NCI-H69 (cell line): ENCODE measurements around the gene PSG2.
"Not testable (repeated sequence)": the region's sequence is repeated elsewhere in the genome, so short reads cannot be mapped to it uniquely, and the experiment has no call there.

Experiments
- DNase-seq: peaks from one replicate; lab custom pipeline; 2025; lab: John Stamatoyannopoulos, UW

The PSG2 gene

DNA sequence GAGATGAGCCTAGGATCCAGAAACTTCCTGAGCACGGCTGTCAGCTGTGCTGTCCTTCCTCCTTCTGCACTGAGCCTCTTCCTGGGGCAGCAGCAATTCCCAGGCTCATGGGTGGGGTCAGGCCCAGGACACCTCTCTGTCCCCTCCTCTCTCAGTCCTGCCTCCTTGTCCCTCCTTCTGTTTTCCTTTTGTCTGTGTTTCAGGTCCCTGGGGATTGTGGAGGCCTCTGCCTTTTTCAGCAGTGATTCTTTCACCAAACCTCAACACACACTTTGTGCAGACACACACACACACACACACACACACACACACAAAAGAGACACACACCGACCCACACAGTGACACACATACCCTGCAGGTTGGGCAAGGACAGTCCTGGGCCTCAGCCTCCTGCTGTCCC lies at the start of gene PSG2:
TSS of gene PSG2 (minus strand) at position 101 of the 400 bp plus-strand sequence. CDS start 132 bp downstream, outside the sequence.
- DNase-seq: not testable (repeated sequence)

DNA sequence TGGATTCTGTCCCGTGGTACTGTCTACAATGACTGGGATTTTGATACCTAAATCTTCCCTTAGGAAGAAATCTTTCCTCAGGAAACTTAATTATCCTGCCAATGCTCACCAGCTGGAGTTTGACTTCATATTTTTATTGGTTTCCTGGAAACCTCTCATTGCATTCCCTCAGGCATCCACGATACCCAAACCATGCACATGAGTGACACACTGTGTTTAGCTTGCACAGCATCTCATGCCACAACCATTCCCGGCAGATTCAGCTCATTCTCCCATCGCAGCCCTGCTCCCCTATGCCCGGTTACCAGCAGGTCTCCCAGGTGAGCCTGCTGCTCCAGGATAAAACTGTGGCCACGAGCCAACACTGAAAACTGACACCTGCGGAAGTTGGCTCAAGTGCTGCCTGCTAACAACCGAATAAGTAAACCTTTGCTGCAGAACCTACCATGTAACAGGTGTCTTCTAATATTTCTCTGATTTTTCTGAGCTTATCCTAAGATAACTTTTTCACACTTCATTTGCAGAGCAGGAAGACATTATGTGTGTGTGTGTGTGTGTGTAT lies 48.9 kb upstream of the PSG2 start:
- peak; percentile 72 for DNase-seq

DNA sequence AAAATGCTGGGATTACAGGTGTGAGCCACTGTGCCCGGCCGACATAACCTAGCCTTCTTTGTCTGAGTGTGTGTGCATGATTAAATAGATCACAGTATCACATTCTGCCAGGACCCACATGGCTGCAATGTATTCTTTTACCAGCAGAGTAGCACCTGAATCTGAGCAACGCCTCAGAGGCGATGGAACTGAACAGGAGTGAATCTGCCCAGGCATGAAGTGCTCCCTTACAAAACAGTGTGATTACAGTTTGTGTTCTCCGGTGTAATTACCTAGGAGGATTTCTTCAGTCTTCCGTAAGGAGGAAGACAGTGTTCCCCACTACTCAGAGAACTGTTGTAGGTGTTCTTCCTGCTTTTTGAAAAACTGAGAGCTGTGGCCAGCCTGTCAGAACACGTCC lies 46.7 kb upstream of the PSG2 start:
- not testable (repeated sequence) for DNase-seq

DNA sequence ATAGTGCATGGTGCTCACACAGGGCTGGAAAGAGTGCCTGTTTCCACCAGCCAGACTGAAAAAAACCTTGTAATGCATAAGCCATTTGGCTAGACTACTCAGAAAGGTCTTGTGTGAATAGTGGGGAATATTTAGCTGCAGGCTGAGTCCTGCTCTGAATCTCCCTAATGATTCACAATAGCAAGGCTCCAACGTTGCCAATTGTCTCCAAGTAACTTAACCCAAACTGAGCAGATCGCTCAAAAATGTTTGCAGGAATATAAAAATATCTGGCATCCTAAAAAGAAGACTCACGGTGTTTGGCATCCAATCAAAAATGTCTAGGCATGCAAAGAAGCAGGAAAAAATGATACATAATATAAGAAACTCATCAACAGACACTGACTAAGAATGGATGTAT lies 44.8 kb upstream of the PSG2 start:
- not testable (repeated sequence) for DNase-seq

DNA sequence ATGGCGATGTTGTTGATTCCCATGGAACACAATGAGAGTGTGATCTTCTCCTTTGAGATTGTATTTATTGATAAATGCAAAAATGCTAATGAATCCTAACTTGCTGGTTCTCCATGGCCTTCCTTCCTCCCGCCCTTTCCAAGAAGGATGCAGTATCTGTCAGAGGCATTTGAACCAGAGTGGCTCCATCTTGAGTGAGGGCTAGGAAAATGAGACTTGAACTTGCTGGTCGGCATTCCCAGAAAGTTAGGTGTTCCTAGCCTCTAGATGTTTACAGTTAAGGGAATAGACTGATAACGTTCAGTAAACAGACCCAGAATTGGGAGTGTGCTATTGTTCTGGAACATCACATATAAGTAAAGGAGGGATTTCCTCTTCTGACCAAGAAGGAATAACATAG lies 44.2 kb upstream of the PSG2 start:
- DNase-seq: no peak

- DNase-seq: no peak
Observed at GRCh38 chr19:43124360-43124759, 41.9 kb upstream of the PSG2 start.

- DNase-seq: not testable (repeated sequence)
Observed at GRCh38 chr19:43120433-43121026, 38.0 kb upstream of the PSG2 start.

- not testable (repeated sequence) for DNase-seq
Observed at GRCh38 chr19:43119526-43119925, 37.0 kb upstream of the PSG2 start.

- not testable (repeated sequence) for DNase-seq
Observed at GRCh38 chr19:43116421-43116820, 33.9 kb upstream of the PSG2 start.

- not testable (repeated sequence) for DNase-seq
Observed at GRCh38 chr19:43115548-43115947, 33.0 kb upstream of the PSG2 start.

- DNase-seq: not testable (repeated sequence)
Observed at GRCh38 chr19:43115064-43115463, 32.6 kb upstream of the PSG2 start.

GRCh38 chr19:43114626-43115025 lies 32.1 kb upstream of the PSG2 start:
- DNase-seq: not testable (repeated sequence)

GRCh38 chr19:43107401-43107800 lies 24.9 kb upstream of the PSG2 start:
- not testable (repeated sequence) for DNase-seq

DNA sequence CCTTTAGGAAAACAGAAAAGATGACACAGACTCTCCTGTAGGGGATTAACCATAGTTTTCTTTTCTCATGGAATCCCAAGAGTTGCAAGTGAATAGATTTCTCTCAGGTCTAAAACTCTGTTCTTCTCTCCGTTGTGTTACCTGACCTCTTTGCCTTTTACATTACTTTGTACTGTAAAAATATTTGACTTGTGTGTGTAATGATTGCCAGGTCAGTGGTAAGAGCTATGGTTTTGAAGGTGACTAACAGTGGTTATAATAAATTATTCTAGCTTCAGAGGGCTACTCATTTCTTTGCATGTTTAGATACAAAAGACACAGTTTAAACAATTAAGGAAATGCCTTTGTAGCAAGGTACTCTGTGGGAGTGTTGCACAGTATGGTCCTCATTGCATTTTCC lies 23.0 kb upstream of the PSG2 start:
- DNase-seq: no peak

DNA sequence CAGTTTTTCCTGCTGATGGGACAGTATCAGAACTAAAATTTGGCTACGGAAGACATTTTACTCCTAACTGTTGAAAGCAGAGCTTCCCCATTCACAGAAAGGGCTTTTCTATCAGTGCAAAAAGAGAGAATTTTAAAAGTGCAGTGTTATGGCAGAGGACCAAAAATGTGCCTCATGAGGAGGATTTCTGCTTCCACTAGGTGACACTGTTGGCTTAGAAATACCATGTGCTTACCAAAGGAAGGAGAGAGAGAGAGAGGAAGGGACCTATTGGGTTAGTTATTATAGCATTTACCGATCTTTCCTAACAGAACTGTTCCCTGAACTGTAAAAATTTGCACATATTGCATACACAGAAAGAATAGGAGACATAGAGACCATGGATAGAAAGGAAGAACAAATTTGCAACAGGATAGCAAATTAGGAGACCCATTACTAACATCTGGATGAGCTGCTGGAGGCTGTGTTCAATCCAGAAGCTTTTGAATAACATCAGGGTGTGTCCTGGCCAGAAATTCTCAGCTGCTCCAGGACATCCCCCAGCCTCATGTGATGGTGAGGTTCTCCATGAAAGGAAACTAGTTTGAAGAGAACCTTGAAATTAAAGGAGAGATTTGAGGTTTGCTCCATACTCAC lies 21.8 kb upstream of the PSG2 start:
- peak; percentile 51 for DNase-seq

DNA sequence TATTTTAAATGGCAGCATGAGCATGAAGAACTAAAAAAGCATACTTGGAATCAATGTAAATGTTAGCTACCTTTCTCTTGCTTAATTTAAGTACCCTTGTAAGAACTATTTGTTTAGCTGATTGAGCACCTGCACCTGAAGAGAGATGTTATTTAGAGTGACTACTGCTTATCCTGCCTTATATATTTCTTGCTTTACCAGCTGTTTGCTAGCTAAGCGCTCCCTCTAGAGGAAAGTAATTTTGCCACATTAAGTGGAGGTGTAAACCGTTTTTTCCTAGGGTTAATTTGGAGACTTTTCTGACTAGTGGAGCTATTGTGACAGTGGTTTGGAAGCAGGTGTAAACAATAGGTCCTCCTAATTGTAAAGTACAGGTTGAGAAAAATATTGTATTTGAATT lies 19.4 kb upstream of the PSG2 start:
- no peak for DNase-seq

DNA sequence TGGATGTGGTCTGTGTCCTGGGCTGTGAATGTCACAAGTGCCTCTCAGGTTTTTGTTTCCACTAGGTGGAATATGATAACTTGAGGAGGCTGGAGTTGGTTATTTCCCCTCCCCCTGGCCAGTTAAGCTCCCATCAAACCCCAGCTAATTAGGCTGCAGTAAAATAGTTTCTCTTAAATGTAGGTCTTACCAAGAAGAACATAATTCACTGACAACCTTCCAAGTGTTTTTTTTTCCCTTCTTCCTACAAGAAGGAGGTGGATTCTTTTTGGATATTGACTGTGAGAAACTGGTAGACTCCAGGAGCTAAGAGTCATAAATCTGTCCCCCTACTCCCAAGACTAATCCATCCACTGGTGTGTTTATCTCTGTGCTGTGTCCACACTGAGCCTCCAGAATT lies 15.9 kb upstream of the PSG2 start:
- not testable (repeated sequence) for DNase-seq

GRCh38 chr19:43087702-43088340 lies 5.3 kb upstream of the PSG2 start:
- DNase-seq: peak; percentile 62

DNA sequence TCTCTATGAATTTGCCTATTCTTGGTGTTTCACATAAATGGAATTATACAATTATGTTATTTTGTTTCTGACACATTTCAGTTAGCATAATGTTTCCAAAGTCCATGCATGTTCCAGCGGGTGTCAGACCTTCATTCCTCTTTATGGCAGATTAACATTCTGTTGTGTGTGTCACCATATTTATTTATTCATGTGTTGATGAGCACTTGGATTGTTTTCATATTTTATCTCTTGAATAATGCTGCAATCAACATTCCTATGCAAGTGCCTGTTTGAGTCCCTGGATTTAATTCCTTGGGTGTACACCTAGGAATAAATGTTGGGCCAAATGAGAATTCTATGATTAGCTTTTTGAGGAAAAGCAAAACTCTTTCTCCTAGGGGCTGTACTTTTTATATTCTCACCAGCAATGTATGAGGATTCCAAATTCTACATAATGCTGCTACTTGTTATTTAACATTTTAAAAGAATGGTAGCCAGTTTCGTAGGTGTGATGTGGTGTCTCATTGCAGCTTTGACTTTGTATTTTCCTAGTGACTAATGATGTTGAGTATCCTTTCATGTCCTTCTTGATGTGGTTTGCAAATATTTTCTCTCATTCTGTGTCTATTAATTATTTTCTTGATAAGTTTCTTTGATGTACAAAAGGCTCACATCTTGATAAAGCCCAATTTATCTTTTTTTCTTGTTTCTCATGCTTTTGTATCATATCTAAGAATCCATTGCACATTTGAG lies 3.5 kb upstream of the PSG2 start:
- not testable (repeated sequence) for DNase-seq

- DNase-seq: peak; percentile 3
Observed at GRCh38 chr19:43084196-43084832, 1.8 kb upstream of the PSG2 start.

DNA sequence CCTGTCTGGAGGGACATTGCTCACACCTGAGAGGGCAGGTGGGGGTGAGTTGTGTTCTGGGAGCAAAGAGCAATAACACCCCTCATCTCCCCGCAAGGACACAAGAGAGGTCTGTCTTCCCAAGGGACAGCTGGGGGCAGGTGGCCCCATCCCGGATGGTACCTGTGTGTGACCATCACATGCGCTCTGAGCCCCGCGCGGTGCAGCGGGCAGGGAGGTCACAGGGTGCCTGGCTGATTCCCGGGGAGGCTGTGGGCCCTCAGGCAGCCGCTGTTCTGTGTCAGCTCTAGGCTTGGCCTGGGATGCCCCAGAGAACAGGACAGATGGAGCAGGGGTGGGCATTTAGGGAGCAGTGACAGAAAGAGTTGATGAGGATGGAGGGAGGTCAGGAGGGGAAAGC lies 1.2 kb upstream of the PSG2 start:
- not testable (repeated sequence) for DNase-seq

GRCh38 chr19:43078311-43078710 lies 4.2 kb downstream of the PSG2 start:
- no peak for DNase-seq
